ENCODE data around the gene PHC3. TPM values are rescaled to one million over a fixed set of nuclear protein-coding genes. Genes with fewer than 3 reads are reported as not detected.

The PHC3 gene
- total RNA-seq, 1 donor from 2014 or later: 13.7 TPM

GRCh38 chr3:170079536-170080165, 101.9 kb downstream of the PHC3 start:
- TF ChIP-seq, protein P1, sequence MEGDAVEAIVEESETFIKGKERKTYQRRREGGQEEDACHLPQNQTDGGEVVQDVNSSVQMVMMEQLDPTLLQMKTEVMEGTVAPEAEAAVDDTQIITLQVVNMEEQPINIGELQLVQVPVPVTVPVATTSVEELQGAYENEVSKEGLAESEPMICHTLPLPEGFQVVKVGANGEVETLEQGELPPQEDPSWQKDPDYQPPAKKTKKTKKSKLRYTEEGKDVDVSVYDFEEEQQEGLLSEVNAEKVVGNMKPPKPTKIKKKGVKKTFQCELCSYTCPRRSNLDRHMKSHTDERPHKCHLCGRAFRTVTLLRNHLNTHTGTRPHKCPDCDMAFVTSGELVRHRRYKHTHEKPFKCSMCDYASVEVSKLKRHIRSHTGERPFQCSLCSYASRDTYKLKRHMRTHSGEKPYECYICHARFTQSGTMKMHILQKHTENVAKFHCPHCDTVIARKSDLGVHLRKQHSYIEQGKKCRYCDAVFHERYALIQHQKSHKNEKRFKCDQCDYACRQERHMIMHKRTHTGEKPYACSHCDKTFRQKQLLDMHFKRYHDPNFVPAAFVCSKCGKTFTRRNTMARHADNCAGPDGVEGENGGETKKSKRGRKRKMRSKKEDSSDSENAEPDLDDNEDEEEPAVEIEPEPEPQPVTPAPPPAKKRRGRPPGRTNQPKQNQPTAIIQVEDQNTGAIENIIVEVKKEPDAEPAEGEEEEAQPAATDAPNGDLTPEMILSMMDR (IDR thresholded peaks at IDR 0.05; ENCODE audit: insufficient read depth, low read length, severe bottlenecking): no peak
- Histone ChIP-seq H3K4me3 (ENCODE audit: low read depth, low read length) (no peak overlapping the region), H3K27me3 (ENCODE audit: control insufficient read depth, insufficient read depth, low read length) (no peaks in the 10 kb centered on the region), H3K36me3 (ENCODE audit: control insufficient read depth, insufficient read depth, low read length) (no peaks in the 10 kb centered on the region)
- DNase-seq (ENCODE audit: low read depth) (no peak), FAIRE-seq (no peak)

DNA sequence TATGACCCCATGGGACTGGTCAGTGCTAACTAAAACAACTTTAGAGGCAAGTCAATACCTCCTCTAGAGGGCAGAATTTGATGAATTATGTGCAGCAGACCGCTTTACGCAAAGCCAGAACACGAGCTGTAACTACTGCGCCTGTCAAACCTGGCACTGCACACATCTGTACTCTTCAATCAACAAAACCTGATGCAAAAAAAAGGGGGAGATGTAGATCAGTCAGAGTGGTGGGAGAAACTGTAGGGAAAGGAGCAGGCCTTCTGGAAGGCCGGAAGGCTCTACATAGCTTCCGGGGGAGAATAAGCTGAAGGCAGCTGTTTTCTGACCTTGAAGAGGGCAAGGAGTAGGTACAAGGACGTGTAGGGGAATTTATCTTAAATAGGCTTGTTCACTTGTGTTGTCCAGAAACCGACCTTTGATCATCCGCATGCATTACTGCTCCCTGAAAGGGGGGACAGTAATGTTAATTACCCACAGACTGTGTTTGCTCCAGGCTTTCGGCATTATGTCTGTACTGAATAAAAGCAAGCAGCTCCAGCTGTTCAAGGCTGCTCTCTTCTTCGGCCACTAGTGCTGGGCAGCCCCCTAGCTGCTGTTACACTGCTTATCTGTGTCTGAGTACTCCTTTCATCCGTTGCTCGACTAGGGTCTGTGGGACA, 102.8 kb downstream of the PHC3 start:
- TF ChIP-seq, protein P1 (IDR thresholded peaks at IDR 0.05; ENCODE audit: insufficient read depth, low read length, severe bottlenecking): no peak
- Histone ChIP-seq H3K36me3 (ENCODE audit: control insufficient read depth, insufficient read depth, low read length) (no peaks in the 10 kb centered on the region), H3K27me3 (ENCODE audit: control insufficient read depth, insufficient read depth, low read length) (no peaks in the 10 kb centered on the region), H3K4me3 (ENCODE audit: low read depth, low read length) (no peak overlapping the region)
- no peak for DNase-seq (ENCODE audit: low read depth)
- no peak for FAIRE-seq

DNA sequence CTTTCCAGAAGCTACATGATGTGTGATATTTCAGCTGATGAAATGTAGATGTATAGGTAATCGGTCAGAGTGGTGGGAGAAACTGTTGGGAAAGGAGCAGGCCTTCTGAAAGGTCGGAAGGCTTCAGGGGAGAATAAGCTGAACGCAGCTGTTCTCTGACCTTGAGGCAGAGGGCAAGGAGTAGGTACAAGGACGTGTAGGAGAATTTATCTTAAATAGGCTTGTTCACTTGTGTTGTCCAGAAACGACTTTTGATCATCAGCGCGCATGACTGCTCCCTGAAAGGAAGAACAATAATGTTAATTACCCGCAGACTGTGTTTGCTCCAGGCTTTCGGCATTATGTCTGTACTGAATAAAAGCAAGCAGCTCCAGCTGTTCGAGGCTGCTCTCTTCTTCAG, 104.2 kb downstream of the PHC3 start:
- FAIRE-seq (no peak), DNase-seq (ENCODE audit: low read depth) (no peak)
- no peak overlapping the region for H3K4me3 ChIP-seq (ENCODE audit: low read depth, low read length)
- H3K36me3 ChIP-seq (ENCODE audit: control insufficient read depth, insufficient read depth, low read length): no peaks in the 10 kb centered on the region
- no peaks in the 10 kb centered on the region for H3K27me3 ChIP-seq (ENCODE audit: control insufficient read depth, insufficient read depth, low read length)
- TF ChIP-seq, protein P1 (IDR thresholded peaks at IDR 0.05; ENCODE audit: insufficient read depth, low read length, severe bottlenecking): no peak

- TF ChIP-seq, protein P1 (IDR thresholded peaks at IDR 0.05; ENCODE audit: insufficient read depth, low read length, severe bottlenecking): no peak
- Histone ChIP-seq H3K4me3 (ENCODE audit: low read depth, low read length) (no peak overlapping the region), H3K27me3 (ENCODE audit: control insufficient read depth, insufficient read depth, low read length) (no peaks in the 10 kb centered on the region), H3K36me3 (ENCODE audit: control insufficient read depth, insufficient read depth, low read length) (no peaks in the 10 kb centered on the region)
- DNase-seq (ENCODE audit: low read depth): no peak
- FAIRE-seq: no peak
Observed at GRCh38 chr3:170076715-170077238, 104.8 kb downstream of the PHC3 start.

DNA sequence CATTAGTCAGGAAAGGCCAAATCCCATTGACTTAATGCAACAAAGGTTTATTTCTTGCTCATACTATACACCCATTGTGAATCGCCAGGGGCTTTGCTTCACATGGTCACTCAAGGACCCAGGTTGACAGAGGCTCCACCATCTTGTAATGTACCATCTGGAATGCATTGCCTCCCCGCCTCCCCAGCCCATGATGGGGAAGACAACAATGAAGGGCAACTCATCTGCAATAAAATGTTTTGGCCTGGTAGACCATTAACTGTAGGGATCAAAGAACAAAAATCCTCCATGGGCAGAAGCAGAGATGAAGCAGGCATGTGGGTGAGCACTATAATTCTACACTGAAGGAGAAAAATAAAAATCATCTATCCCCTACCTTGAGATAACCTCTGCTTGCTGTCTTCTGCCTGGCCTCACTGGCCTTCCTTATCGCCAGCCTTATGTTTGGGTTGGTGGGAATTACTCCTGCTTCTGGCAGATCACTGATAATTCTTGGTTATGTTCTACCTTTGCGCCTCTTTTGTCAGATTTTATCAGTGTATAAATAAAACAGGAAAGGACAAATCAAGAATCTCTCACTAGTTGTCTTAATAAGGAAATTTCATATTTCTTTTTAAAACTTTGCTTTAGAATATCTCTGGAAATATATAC, 106.0 kb downstream of the PHC3 start:
- TF ChIP-seq, protein P1 (IDR thresholded peaks at IDR 0.05; ENCODE audit: insufficient read depth, low read length, severe bottlenecking): no peak
- FAIRE-seq (no peak), DNase-seq (ENCODE audit: low read depth) (no peak)
- Histone ChIP-seq H3K36me3 (ENCODE audit: control insufficient read depth, insufficient read depth, low read length) (no peaks in the 10 kb centered on the region), H3K27me3 (ENCODE audit: control insufficient read depth, insufficient read depth, low read length) (no peaks in the 10 kb centered on the region), H3K4me3 (ENCODE audit: low read depth, low read length) (no peak overlapping the region)

All from bronchial epithelial cell (primary cell).